CD14-positive monocyte (primary cell): ENCODE measurements around the gene ZNF66. TPM values are rescaled to one million over a fixed set of nuclear protein-coding genes. Genes with fewer than 3 reads are reported as not detected.
"Not testable (repeated sequence)": the region's sequence is repeated elsewhere in the genome, so short reads cannot be mapped to it uniquely, and the experiment has no call there.

ENCODE experiments used
- DNase-seq, 3 donors: peaks; one replicate each; pipeline ENCODE4 v3.0.0-alpha.2; 2011 to 2022
- H2AFZ ChIP-seq: 2 replicates; pipeline ENCODE4 v1.6.0; 2012; ENCODE audit warnings: mild to moderate bottlenecking, low read depth, low read length, inconsistent platforms; ENCODE audit not compliant: insufficient read depth, poor library complexity, severe bottlenecking
- H3K27ac ChIP-seq, 2 donors: 1 replicate in 1 of 2; 2 replicates in 1 of 2; pipeline ENCODE4 v1.5.1; 2012 to 2013; ENCODE audit warnings: low read length in 2 of 2, control low read depth in 1 of 2, inconsistent platforms in 1 of 2, low read depth in 1 of 2, mild to moderate bottlenecking in 1 of 2
- H3K27me3 ChIP-seq, 2 donors: one replicate each; pipeline versions ENCODE4 v1.6.0 to v1.6.1; 2011 to 2013; ENCODE audit warnings: low read length in 2 of 2; ENCODE audit not compliant: control insufficient read depth in 2 of 2, insufficient read depth in 2 of 2
- H3K36me3 ChIP-seq, 2 donors: replicated peaks in 1 of 2; 1 replicate in 1 of 2; 2 replicates in 1 of 2; pipeline versions ENCODE4 v1.5.1 to v1.6.1; 2012 to 2013; ENCODE audit warnings: low read length in 2 of 2, control low read depth in 1 of 2, inconsistent platforms in 1 of 2, mild to moderate bottlenecking in 1 of 2; ENCODE audit not compliant: insufficient read depth in 2 of 2, control insufficient read depth in 1 of 2
- H3K4me1 ChIP-seq, 2 donors: 1 replicate in 1 of 2; 2 replicates in 1 of 2; pipeline versions ENCODE4 v1.5.1 to v1.6.1; 2012 to 2013; ENCODE audit warnings: low read length in 2 of 2, control low read depth in 1 of 2, inconsistent platforms in 1 of 2, mild to moderate bottlenecking in 1 of 2, moderate library complexity in 1 of 2; ENCODE audit not compliant: insufficient read depth in 2 of 2, control insufficient read depth in 1 of 2
- H3K4me2 ChIP-seq: replicated peaks from 2 replicates; pipeline ENCODE3; 2012; ENCODE audit warnings: low read length, moderate library complexity, mild to moderate bottlenecking; ENCODE audit not compliant: poor library complexity, severe bottlenecking; ENCODE audit errors: extremely low read depth
- H3K4me3 ChIP-seq, 3 experiments: fragments of 200-600 bp in 1 of 3; sonication (generic) in 1 of 3; replicated peaks in 1 of 3; 1 replicate in 2 of 3; 2 replicates in 1 of 3; pipeline ENCODE4 v1.5.1; 2011 to 2013; ENCODE audit warnings: low read length in 3 of 3, mild to moderate bottlenecking in 3 of 3, control low read depth in 2 of 3, low read depth in 2 of 3, inconsistent platforms in 1 of 3, moderate library complexity in 1 of 3
- H3K79me2 ChIP-seq: 2 replicates; pipeline ENCODE4 v1.6.0; 2012; ENCODE audit warnings: mild to moderate bottlenecking, control low read depth, inconsistent platforms, low read length, moderate library complexity; ENCODE audit not compliant: insufficient read depth
- H3K9ac ChIP-seq: 2 replicates; pipeline ENCODE4 v1.6.0; 2017; ENCODE audit warnings: low read length, mild to moderate bottlenecking; ENCODE audit not compliant: insufficient read depth, poor library complexity, severe bottlenecking
- H3K9me3 ChIP-seq, 2 donors: replicated peaks in 1 of 2; 1 replicate in 1 of 2; 2 replicates in 1 of 2; pipeline versions ENCODE4 v1.5.1 to v1.6.1; 2012 to 2013; ENCODE audit warnings: low read length in 2 of 2, control low read depth in 1 of 2; ENCODE audit not compliant: control insufficient read depth in 1 of 2, insufficient read depth in 1 of 2
- H4K20me1 ChIP-seq: 2 replicates; pipeline ENCODE4 v1.6.0; 2012; ENCODE audit warnings: mild to moderate bottlenecking, low read length, control low read depth, moderate library complexity; ENCODE audit not compliant: insufficient read depth
- H3K27ac Mint-ChIP-seq, 7 donors: one replicate each; pipeline ENCODE4 v1.8.0; 2020; ENCODE audit warnings: mild to moderate bottlenecking in 7 of 7, mixed read lengths in 7 of 7, moderate library complexity in 6 of 7, inconsistent platforms in 2 of 7
- H3K27me3 Mint-ChIP-seq, 3 donors: one replicate each; pipeline ENCODE4 v1.8.0; 2021 to 2022; ENCODE audit warnings: low read depth in 3 of 3, mild to moderate bottlenecking in 3 of 3, mixed read lengths in 3 of 3, moderate library complexity in 3 of 3, inconsistent platforms in 1 of 3
- H3K36me3 Mint-ChIP-seq, 2 donors: one replicate each; pipeline ENCODE4 v1.8.0; 2020; ENCODE audit warnings: mixed read lengths in 2 of 2, inconsistent platforms in 1 of 2, mild to moderate bottlenecking in 1 of 2
- H3K4me1 Mint-ChIP-seq: one replicate; pipeline ENCODE4 v1.8.0; 2020; ENCODE audit warnings: mild to moderate bottlenecking, mixed read lengths
- H3K4me3 Mint-ChIP-seq, 2 donors: one replicate each; pipeline ENCODE4 v1.8.0; 2020; ENCODE audit warnings: mild to moderate bottlenecking in 2 of 2, mixed read lengths in 2 of 2, moderate library complexity in 1 of 2
- H3K9me3 Mint-ChIP-seq, 7 donors: one replicate each; pipeline ENCODE4 v1.8.0; 2020 to 2022; ENCODE audit warnings: mixed read lengths in 7 of 7, mild to moderate bottlenecking in 6 of 7, moderate library complexity in 6 of 7, inconsistent platforms in 2 of 7
- WGBS: methylation state at CpG from one replicate; pipeline ENCODE4 v1.1.5; 2013; ENCODE audit warnings: missing lambda C conversion rate; ENCODE audit not compliant: insufficient coverage; 5-methylcytosine and 5-hydroxymethylcytosine counted together
- intact Hi-C, 2 donors: fragments of 100-400 bp; cut with micrococcal nuclease; formaldehyde crosslinking; loops; one replicate each; pipeline versions ENCODE4 v1.15.0 to v1.15.1; 2023
- polyA plus RNA-seq, 3 donors: library from polyadenylated mRNA; depleted of rRNA in 1 of 3; unstranded in 2 of 3; stranded (reverse) in 1 of 3; fragments of 300-500 nt in 2 of 3; fragments of >200 nt in 1 of 3; fragmentation: Illumina TruSeq in 2 of 3; gene quantifications; 1 replicate in 2 of 3; 2 replicates in 1 of 3; pipeline ENCODE4 v1.2.3, GENCODE V29; 2012 to 2021
- TF ChIP-seq, protein P1 (sequence below): fragments of 200-600 bp; IDR thresholded peaks from one replicate; pipeline ENCODE4 v1.8.0; 2022; ENCODE audit warnings: antibody characterized with exemption, mild to moderate bottlenecking

ZNF66 gene
- polyA plus RNA-seq, 3 donors: 0.83 to 1.3 (median 0.95) TPM

DNA sequence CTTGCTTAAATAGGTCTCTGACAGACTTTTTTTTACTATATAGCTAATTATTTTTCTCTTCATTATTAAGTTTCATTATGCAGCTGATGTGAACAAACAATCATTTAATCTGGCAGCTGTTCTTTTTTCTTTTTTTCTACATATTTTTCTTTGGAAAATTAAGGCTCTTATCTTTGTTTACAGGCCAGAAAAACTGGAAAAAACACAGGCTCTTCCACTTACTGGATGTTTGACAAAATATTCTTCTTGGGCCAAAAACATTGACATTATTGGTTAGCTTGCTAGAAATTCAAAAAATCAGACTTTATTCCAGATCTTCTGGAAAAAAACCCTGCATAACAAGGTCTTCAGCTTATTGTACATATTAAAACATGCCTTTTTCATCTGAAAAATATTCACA, 15.7 kb downstream of the ZNF66 start:
- Mint-ChIP-seq H3K27ac (no peak overlapping the region), H3K36me3 (peaks cover 25 to 41% of the 10 kb centered on the region in 2 donors), H3K9me3 (peaks cover 24 to 77% (median 56%) of the 10 kb centered on the region in 7 donors), H3K27me3 (peaks cover 0 to 3% (median 0%) of the 10 kb centered on the region in 3 donors), H3K4me1 (no peaks in the 10 kb centered on the region), H3K4me3 (no peak overlapping the region)
- no peaks in the 10 kb centered on the region for H3K27me3 ChIP-seq
- no peak overlapping the region for H3K9ac ChIP-seq
- DNase-seq: no peak
- peaks cover 13 to 40% of the 10 kb centered on the region in 2 donors for H3K36me3 ChIP-seq
- no peak overlapping the region for H3K4me2 ChIP-seq
- H3K27ac ChIP-seq: no peak overlapping the region
- H3K4me3 ChIP-seq: no peak overlapping the region
- H3K9me3 ChIP-seq: peaks cover 54 to 84% of the 10 kb centered on the region in 2 donors
- intact Hi-C loops: no loop called here
- no peaks in the 10 kb centered on the region for H3K79me2 ChIP-seq
- no peaks in the 10 kb centered on the region for H4K20me1 ChIP-seq
- H2AFZ ChIP-seq: no peak overlapping the region
- TF ChIP-seq, protein P1, sequence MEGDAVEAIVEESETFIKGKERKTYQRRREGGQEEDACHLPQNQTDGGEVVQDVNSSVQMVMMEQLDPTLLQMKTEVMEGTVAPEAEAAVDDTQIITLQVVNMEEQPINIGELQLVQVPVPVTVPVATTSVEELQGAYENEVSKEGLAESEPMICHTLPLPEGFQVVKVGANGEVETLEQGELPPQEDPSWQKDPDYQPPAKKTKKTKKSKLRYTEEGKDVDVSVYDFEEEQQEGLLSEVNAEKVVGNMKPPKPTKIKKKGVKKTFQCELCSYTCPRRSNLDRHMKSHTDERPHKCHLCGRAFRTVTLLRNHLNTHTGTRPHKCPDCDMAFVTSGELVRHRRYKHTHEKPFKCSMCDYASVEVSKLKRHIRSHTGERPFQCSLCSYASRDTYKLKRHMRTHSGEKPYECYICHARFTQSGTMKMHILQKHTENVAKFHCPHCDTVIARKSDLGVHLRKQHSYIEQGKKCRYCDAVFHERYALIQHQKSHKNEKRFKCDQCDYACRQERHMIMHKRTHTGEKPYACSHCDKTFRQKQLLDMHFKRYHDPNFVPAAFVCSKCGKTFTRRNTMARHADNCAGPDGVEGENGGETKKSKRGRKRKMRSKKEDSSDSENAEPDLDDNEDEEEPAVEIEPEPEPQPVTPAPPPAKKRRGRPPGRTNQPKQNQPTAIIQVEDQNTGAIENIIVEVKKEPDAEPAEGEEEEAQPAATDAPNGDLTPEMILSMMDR: no peak
- no peaks in the 10 kb centered on the region for H3K4me1 ChIP-seq

DNA sequence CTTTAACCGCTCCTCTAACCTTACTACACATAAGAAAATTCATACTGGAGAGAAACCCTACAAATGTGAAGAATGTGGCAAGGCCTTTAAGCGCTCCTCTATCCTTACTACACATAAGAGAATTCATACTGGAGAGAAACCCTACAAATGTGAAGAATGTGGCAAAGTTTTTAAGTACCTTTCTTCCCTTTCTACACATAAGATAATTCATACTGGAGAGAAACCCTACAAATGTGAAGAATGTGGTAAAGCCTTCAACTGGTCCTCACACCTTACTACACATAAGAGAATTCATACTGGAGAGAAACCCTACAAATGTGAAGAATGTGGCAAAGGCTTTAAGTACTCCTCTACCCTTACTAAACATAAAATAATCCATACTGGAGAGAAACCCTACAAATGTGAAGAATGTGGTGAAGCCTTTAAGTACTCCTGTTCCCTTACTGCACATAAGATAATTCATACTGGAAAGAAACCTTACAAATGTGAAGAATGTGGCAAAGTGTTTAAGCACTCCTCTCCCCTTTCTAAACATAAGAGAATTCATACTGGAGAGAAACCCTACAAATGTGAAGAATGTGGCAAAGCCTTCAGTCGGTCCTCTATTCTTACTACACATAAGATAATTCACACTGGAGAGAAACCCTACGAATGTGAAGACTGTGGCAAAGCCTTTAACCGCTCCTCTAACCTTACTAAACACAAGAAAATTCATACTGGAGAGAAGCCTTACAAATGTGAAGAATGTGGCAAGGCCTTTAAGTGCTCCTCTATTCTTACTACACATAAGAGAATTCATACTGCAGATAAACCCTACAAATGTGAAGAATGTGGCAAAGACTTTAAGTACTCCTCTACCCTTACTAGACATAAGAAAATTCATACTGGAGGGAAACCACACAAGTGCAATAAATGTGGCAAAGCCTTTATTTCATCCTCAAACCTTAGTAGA, 30.5 kb downstream of the ZNF66 start:
- H4K20me1 ChIP-seq, H3K4me1 ChIP-seq, H3K27ac ChIP-seq, DNase-seq, H3K27me3 ChIP-seq, H3K4me1 Mint-ChIP-seq, H2AFZ ChIP-seq, H3K27me3 Mint-ChIP-seq, H3K9ac ChIP-seq, H3K4me3 Mint-ChIP-seq, H3K79me2 ChIP-seq, intact Hi-C loops, H3K4me2 ChIP-seq, H3K27ac Mint-ChIP-seq: not testable (repeated sequence)
- H3K9me3 Mint-ChIP-seq: peaks cover 48 to 85% (median 74%) of the 10 kb centered on the region in 7 donors
- peaks cover 0 to 26% of the 10 kb centered on the region in 2 donors for H3K36me3 ChIP-seq
- H3K4me3 ChIP-seq: peak overlapping the region in 1 of 3 experiments; percentile 40
- peaks cover 10 to 18% of the 10 kb centered on the region in 2 donors for H3K36me3 Mint-ChIP-seq
- peaks cover 31 to 62% of the 10 kb centered on the region in 2 donors for H3K9me3 ChIP-seq
- WGBS: no CpG with 5 or more reads among the region's 5 CpGs
